Nephron progenitor cell (in vitro differentiated cells): ENCODE data around the gene RCL1.

Experiments
- DNase-seq: peaks from one replicate; pipeline ENCODE4 v3.0.0; 2021
- H3K27ac Mint-ChIP-seq: 2 replicates; pipeline ENCODE4 v1.8.0; 2021; ENCODE audit warnings: mild to moderate bottlenecking, moderate library complexity, mixed read lengths
- H3K27me3 Mint-ChIP-seq: 2 replicates; pipeline ENCODE4 v1.8.0; 2021; ENCODE audit warnings: mild to moderate bottlenecking, low read depth, mixed read lengths; ENCODE audit not compliant: poor library complexity
- H3K36me3 Mint-ChIP-seq: 2 replicates; pipeline ENCODE4 v1.8.0; 2021; ENCODE audit warnings: low read depth, mixed read lengths
- H3K4me1 Mint-ChIP-seq: 2 replicates; pipeline ENCODE4 v1.8.0; 2021; ENCODE audit warnings: mixed read lengths
- H3K4me3 Mint-ChIP-seq: 2 replicates; pipeline ENCODE4 v1.8.0; 2021; ENCODE audit warnings: mild to moderate bottlenecking, moderate library complexity, mixed read lengths
- H3K9me3 Mint-ChIP-seq: 2 replicates; pipeline ENCODE4 v1.8.0; 2021; ENCODE audit warnings: mild to moderate bottlenecking, moderate library complexity, mixed read lengths
- TF ChIP-seq, protein P1 (sequence below): fragments of 200-600 bp; sonication (generic); IDR thresholded peaks from 2 replicates; pipeline ENCODE4 v1.5.0; 2021; ENCODE audit warnings: antibody characterized with exemption

RCL1 gene

DNA sequence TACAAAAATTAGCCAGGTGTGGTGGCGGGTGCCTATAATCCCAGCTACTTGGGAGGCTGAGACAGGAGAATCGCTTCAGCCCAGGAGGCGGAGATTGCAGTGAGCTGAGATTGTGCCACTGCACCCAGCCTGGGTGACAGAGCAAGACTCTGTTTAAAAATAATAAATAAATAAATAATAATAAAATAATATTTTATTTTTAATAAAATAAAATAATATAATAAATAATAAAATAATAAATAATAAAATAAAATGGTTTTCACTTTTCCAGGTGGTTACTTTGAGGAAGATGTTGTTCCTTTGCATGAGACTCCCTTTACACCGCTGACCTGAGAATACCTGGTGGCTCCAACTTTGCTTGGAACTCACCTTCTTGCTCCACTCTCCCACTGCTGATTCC, 82.8 kb downstream of the RCL1 start:
- Mint-ChIP-seq H3K27ac (no peak overlapping the region), H3K4me1 (peaks cover 14% of the 10 kb centered on the region), H3K36me3 (no peaks in the 10 kb centered on the region), H3K9me3 (no peaks in the 10 kb centered on the region), H3K27me3 (no peaks in the 10 kb centered on the region), H3K4me3 (no peak overlapping the region)
- DNase-seq: no peak
- TF ChIP-seq, protein P1, sequence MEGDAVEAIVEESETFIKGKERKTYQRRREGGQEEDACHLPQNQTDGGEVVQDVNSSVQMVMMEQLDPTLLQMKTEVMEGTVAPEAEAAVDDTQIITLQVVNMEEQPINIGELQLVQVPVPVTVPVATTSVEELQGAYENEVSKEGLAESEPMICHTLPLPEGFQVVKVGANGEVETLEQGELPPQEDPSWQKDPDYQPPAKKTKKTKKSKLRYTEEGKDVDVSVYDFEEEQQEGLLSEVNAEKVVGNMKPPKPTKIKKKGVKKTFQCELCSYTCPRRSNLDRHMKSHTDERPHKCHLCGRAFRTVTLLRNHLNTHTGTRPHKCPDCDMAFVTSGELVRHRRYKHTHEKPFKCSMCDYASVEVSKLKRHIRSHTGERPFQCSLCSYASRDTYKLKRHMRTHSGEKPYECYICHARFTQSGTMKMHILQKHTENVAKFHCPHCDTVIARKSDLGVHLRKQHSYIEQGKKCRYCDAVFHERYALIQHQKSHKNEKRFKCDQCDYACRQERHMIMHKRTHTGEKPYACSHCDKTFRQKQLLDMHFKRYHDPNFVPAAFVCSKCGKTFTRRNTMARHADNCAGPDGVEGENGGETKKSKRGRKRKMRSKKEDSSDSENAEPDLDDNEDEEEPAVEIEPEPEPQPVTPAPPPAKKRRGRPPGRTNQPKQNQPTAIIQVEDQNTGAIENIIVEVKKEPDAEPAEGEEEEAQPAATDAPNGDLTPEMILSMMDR: no peak

DNA sequence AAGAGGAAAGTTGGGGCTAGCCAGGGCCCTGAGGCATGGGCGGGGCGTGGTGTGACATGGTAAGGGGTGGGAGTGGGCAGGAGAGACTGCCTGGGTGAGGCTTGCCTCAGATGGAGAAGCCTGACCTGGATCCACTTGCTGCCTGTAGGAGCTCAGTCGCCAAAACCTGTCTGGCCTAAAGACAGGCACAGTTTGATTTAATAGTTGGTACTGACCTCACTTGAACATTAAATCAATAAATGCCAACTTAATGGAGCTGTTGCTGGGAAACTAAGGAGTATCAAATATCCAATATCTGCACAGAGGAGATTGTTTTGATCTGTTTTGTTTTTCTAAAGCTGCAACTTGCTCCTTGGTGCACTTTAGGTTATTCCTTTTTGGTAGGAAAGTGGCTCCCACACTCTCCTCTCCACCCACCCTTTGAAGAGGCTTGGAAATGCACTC, 86.4 kb downstream of the RCL1 start:
- Mint-ChIP-seq H3K36me3 (no peaks in the 10 kb centered on the region), H3K9me3 (no peaks in the 10 kb centered on the region), H3K27ac (no peak overlapping the region), H3K4me3 (no peak overlapping the region), H3K27me3 (no peaks in the 10 kb centered on the region), H3K4me1 (peaks cover 14% of the 10 kb centered on the region)
- DNase-seq: no peak
- TF ChIP-seq, protein P1: no peak

DNA sequence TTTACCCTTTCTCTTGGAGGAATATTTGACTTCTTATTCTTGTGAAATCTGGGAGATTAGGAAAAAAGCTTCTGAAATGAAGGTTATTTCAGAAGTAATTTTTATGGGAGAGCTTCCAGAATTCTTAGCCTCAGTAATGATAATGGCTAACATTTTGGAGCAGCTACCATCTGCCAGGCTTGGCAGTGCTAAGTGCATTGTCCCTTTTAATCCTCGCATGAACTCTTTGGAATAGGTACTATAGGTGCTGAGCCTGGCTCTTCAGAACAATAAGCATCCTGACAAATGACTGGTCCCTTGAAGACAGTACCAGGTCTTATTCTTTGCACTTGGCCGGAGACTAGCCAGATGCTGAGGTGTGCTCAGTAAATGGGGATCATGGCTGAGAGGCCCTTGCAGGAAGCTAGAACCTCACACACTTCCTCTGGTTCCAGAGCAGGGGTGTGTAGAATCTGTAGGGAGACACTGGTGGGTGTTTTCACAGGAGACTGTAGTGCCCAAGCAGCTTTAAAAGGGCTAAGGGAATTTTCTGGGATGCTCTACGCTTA, 90.7 kb downstream of the RCL1 start:
- no peak overlapping the region for H3K27ac Mint-ChIP-seq
- DNase-seq: no peak
- H3K4me3 Mint-ChIP-seq: no peak overlapping the region
- H3K36me3 Mint-ChIP-seq: peaks cover 5% of the 10 kb centered on the region
- TF ChIP-seq, protein P1: no peak
- peaks cover 14% of the 10 kb centered on the region for H3K4me1 Mint-ChIP-seq
- H3K27me3 Mint-ChIP-seq: no peaks in the 10 kb centered on the region
- no peaks in the 10 kb centered on the region for H3K9me3 Mint-ChIP-seq

DNA sequence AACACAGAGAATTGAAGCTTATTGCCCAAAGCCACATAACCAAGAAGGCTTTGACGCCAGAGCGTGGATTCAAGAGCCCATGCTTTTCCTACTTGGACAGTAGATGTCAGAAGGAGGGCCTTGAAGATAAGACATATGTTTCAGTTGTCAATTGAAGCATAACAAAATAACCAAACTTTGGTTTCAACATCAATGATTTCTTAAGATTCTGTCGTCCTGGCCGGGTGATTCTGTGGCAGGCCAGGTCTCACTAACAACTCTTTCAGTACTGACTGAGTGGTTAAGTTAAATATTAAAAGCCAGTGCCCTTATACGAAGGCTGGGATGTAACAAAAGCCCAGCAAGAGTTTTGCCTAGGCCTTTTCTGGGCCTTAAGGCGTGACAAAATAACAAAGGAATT, 94.0 kb downstream of the RCL1 start:
- no peak overlapping the region for H3K27ac Mint-ChIP-seq
- H3K9me3 Mint-ChIP-seq: no peaks in the 10 kb centered on the region
- DNase-seq: no peak
- H3K4me1 Mint-ChIP-seq: no peaks in the 10 kb centered on the region
- H3K4me3 Mint-ChIP-seq: no peak overlapping the region
- TF ChIP-seq, protein P1: no peak
- H3K27me3 Mint-ChIP-seq: no peaks in the 10 kb centered on the region
- H3K36me3 Mint-ChIP-seq: peaks cover 9% of the 10 kb centered on the region

DNA sequence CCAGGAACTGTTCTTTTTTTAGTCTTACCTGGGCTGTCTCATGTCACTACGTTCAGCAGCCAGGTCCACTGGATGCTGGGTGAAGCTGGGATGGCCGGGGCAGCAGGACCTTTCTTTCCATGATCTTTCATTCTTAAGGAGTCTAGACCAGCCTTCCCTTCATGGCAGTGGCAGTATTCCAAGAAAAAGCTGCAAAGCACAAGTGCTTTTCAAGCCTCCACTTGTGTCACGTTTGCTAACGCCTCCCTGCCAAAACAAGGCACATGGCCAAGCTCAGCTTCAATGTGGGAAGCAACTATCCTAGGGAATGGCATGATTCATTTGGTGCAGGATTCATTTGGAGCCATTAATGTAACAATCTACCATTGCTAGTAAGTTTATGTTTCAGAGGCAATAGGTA, 94.8 kb downstream of the RCL1 start:
- DNase-seq: no peak
- TF ChIP-seq, protein P1: no peak
- H3K27me3 Mint-ChIP-seq: no peaks in the 10 kb centered on the region
- peaks cover 9% of the 10 kb centered on the region for H3K36me3 Mint-ChIP-seq
- H3K4me1 Mint-ChIP-seq: no peaks in the 10 kb centered on the region
- H3K27ac Mint-ChIP-seq: no peak overlapping the region
- H3K9me3 Mint-ChIP-seq: no peaks in the 10 kb centered on the region
- no peak overlapping the region for H3K4me3 Mint-ChIP-seq

DNA sequence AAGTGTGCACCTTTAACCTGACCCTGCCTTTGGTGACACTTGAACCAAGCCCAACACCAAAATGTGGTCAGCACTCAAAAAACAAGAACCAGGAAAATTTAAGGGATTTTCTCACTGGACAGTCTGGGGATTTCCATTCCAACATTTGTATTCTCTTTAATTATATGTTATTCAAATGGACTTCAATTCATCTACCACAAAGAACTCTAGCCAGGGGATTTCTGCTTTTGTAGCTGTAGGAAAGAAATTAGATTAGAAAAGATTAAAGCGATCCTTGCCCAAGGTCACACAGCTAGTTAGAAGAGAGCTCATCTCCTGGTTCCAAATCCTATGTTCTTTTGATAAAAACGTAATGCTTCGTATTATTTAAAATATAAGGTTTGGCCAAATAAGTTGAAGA, 97.5 kb downstream of the RCL1 start:
- TF ChIP-seq, protein P1: no peak
- H3K9me3 Mint-ChIP-seq: no peaks in the 10 kb centered on the region

More for the DNA sequence above, 97.5 kb downstream of the RCL1 start:
- H3K36me3 Mint-ChIP-seq: peaks cover 9% of the 10 kb centered on the region
- no peaks in the 10 kb centered on the region for H3K27me3 Mint-ChIP-seq
- H3K4me3 Mint-ChIP-seq: no peak overlapping the region
- no peaks in the 10 kb centered on the region for H3K4me1 Mint-ChIP-seq
- H3K27ac Mint-ChIP-seq: no peak overlapping the region
- no peak for DNase-seq
